Panc1 (cell line): ENCODE measurements around the gene BRAF. TPM values are rescaled to one million over a fixed set of nuclear protein-coding genes. Genes with fewer than 3 reads are reported as not detected.

ENCODE experiments used
- ATAC-seq: fragments of 200-7000 bp; cut with Tn5 transposase; 2 replicates; pipeline ENCODE4 v1.9.1; 2020; ENCODE audit warnings: mild to moderate bottlenecking, moderate library complexity
- BruUV-seq: library from RNA; stranded (reverse); fragments of 400-500 nt; replicated peaks from 2 replicates; lab custom pipeline; 2021; lab: Mats Ljungman, UMichigan
- CTCF ChIA-PET: fragments of 300-600 bp; sonication (Branson Sonifier 250); formaldehyde crosslinking; loops from one replicate; lab custom pipeline; 2022; ENCODE audit warnings: antibody characterized with exemption; lab: Charles Lee
- POLR2A ChIA-PET: fragments of 300-600 bp; sonication (Branson Sonifier 250); formaldehyde crosslinking; loops from one replicate; lab custom pipeline; 2022; ENCODE audit warnings: antibody characterized with exemption; lab: Charles Lee
- DNase-seq: peaks from one replicate; pipeline ENCODE4 v3.0.0-alpha.2; 2010; ENCODE audit warnings: low read depth, low spot score
- H3K27ac ChIP-seq: 2 replicates; pipeline ENCODE4 v1.5.1; 2011; ENCODE audit warnings: mild to moderate bottlenecking, low read length, inconsistent platforms
- H3K27me3 ChIP-seq: fragments of 200-500 bp; sonication (Bioruptor generic); 2 replicates; pipeline ENCODE4 v1.6.0; 2014; ENCODE audit warnings: low read length, inconsistent platforms; ENCODE audit not compliant: control insufficient read depth, insufficient read depth
- H3K36me3 ChIP-seq: fragments of 200-500 bp; sonication (Bioruptor generic); 2 replicates; pipeline ENCODE4 v1.5.1; 2014; ENCODE audit warnings: inconsistent platforms, mild to moderate bottlenecking, low read length, moderate library complexity; ENCODE audit not compliant: control insufficient read depth, insufficient read depth
- H3K4me1 ChIP-seq: 2 replicates; pipeline ENCODE4 v1.5.1; 2011; ENCODE audit warnings: inconsistent platforms, mild to moderate bottlenecking, low read length, moderate library complexity; ENCODE audit not compliant: control insufficient read depth, insufficient read depth
- H3K4me3 ChIP-seq, 2 experiments: 2 replicates each; pipeline ENCODE4 v1.5.1; 2011 to 2012; ENCODE audit warnings: low read depth in 2 of 2, low read length in 2 of 2, mild to moderate bottlenecking in 2 of 2, inconsistent platforms in 1 of 2, moderate library complexity in 1 of 2
- H3K9me3 ChIP-seq: fragments of 200-500 bp; sonication (Bioruptor generic); 2 replicates; pipeline ENCODE4 v1.5.1; 2014; ENCODE audit warnings: low read depth, mild to moderate bottlenecking, inconsistent platforms, low read length, moderate library complexity; ENCODE audit not compliant: control insufficient read depth, insufficient read depth
- POLR2AphosphoS5 ChIP-seq: IDR thresholded peaks from 2 replicates; pipeline ENCODE4 v1.6.1; 2012; ENCODE audit warnings: mild to moderate bottlenecking, low read depth, low read length, moderate library complexity
- SIN3A ChIP-seq: IDR thresholded peaks from 2 replicates; pipeline ENCODE4 v1.6.1; 2012; ENCODE audit warnings: low read depth, mild to moderate bottlenecking, low read length, moderate library complexity, borderline replicate concordance; ENCODE audit not compliant: insufficient read depth
- TCF7L2 ChIP-seq: IDR thresholded peaks from 2 replicates; pipeline ENCODE4 v1.6.1; 2011; ENCODE audit warnings: mild to moderate bottlenecking, low read depth, low read length, inconsistent platforms
- in situ Hi-C: cut with HindIII; loops from 2 replicates; pipeline ENCODE4 v1.10.0; 2016; ENCODE audit warnings: low sequenced_read_pairs, low pct_unique_long_range_greater_than_20kb
- intact Hi-C: fragments of 100-400 bp; cut with micrococcal nuclease; formaldehyde crosslinking; loops from one replicate; pipeline ENCODE4 v1.10.0; 2022; ENCODE audit not compliant: unreplicated experiment
- total RNA-seq: library from RNA; stranded (reverse); gene quantifications from one replicate; pipeline ENCODE4 v1.2.1, GENCODE V29; 2021; ENCODE audit not compliant: unreplicated experiment
- TF ChIP-seq, protein P1 (sequence below), 2 experiments: IDR thresholded peaks; 2 replicates each; pipeline ENCODE4 v1.6.1; 2011 to 2012; ENCODE audit warnings: low read depth in 2 of 2, control low read depth in 1 of 2, low read length in 1 of 2, mild to moderate bottlenecking in 1 of 2, moderate library complexity in 1 of 2; ENCODE audit not compliant: insufficient read depth in 1 of 2
- TF ChIP-seq, protein P2 (sequence below): fragments of 450-650 bp; IDR thresholded peaks from 2 replicates; pipeline ENCODE4 v1.5.1; 2017; ENCODE audit warnings: mild to moderate bottlenecking

Gene BRAF
- total RNA-seq, 1 experiment from 2014 or later, result 26.3 TPM

DNA sequence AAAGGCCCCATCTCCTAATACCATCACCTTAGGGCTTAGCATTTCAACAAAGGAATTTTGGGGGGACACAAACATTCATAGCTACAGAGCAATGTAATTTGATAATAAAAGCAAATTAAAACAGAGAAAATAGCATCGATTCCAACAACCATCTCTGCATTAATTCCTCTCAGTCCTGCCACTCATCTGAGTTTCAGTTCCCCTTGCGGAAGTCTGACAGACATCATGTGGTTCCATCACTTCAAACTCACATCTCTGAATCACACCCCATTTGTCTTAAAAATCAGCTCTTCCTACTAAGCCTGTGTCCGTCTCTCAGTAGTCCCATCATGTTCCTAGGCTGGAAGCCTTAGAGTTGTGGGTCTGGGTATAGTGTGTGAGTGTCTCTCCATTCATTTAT is 248.4 kb downstream of the BRAF start:
- no peaks in the 10 kb centered on the region for H3K27me3 ChIP-seq
- TF ChIP-seq SIN3A (no peak), TCF7L2 (no peak), POLR2AphosphoS5 (no peak)
- TF ChIP-seq, protein P1, sequence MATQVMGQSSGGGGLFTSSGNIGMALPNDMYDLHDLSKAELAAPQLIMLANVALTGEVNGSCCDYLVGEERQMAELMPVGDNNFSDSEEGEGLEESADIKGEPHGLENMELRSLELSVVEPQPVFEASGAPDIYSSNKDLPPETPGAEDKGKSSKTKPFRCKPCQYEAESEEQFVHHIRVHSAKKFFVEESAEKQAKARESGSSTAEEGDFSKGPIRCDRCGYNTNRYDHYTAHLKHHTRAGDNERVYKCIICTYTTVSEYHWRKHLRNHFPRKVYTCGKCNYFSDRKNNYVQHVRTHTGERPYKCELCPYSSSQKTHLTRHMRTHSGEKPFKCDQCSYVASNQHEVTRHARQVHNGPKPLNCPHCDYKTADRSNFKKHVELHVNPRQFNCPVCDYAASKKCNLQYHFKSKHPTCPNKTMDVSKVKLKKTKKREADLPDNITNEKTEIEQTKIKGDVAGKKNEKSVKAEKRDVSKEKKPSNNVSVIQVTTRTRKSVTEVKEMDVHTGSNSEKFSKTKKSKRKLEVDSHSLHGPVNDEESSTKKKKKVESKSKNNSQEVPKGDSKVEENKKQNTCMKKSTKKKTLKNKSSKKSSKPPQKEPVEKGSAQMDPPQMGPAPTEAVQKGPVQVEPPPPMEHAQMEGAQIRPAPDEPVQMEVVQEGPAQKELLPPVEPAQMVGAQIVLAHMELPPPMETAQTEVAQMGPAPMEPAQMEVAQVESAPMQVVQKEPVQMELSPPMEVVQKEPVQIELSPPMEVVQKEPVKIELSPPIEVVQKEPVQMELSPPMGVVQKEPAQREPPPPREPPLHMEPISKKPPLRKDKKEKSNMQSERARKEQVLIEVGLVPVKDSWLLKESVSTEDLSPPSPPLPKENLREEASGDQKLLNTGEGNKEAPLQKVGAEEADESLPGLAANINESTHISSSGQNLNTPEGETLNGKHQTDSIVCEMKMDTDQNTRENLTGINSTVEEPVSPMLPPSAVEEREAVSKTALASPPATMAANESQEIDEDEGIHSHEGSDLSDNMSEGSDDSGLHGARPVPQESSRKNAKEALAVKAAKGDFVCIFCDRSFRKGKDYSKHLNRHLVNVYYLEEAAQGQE (IDR thresholded peaks at IDR 0.05; ENCODE audit: insufficient read depth in 1 of 2, low read depth in 2 of 2, low read length in 1 of 2), result no peak
- TF ChIP-seq, protein P2, sequence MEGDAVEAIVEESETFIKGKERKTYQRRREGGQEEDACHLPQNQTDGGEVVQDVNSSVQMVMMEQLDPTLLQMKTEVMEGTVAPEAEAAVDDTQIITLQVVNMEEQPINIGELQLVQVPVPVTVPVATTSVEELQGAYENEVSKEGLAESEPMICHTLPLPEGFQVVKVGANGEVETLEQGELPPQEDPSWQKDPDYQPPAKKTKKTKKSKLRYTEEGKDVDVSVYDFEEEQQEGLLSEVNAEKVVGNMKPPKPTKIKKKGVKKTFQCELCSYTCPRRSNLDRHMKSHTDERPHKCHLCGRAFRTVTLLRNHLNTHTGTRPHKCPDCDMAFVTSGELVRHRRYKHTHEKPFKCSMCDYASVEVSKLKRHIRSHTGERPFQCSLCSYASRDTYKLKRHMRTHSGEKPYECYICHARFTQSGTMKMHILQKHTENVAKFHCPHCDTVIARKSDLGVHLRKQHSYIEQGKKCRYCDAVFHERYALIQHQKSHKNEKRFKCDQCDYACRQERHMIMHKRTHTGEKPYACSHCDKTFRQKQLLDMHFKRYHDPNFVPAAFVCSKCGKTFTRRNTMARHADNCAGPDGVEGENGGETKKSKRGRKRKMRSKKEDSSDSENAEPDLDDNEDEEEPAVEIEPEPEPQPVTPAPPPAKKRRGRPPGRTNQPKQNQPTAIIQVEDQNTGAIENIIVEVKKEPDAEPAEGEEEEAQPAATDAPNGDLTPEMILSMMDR, result no peak
- no peaks in the 10 kb centered on the region; the same call in 1 of the 2 replicates for H3K4me1 ChIP-seq
- DNase-seq, result no peak
- no peak overlapping the region for H3K27ac ChIP-seq
- H3K9me3 ChIP-seq, result no peaks in the 10 kb centered on the region
- ChIA-PET POLR2A (no interaction called here), CTCF (interaction anchor here (1.5 kb wide), 1 partner anchor 307 kb away, joined by 4 read pairs; no protein-coding TSS in a partner anchor)
- BruUV-seq, result no TSS peak
- H3K4me3 ChIP-seq, result no peak overlapping the region
- in situ Hi-C loops (no loop called here), intact Hi-C loops (loop anchor here (10.0 kb wide), 1 partner anchor 308 kb away; no protein-coding TSS in a partner anchor)
- no peak for ATAC-seq
- H3K36me3 ChIP-seq, result no peaks in the 10 kb centered on the region

DNA sequence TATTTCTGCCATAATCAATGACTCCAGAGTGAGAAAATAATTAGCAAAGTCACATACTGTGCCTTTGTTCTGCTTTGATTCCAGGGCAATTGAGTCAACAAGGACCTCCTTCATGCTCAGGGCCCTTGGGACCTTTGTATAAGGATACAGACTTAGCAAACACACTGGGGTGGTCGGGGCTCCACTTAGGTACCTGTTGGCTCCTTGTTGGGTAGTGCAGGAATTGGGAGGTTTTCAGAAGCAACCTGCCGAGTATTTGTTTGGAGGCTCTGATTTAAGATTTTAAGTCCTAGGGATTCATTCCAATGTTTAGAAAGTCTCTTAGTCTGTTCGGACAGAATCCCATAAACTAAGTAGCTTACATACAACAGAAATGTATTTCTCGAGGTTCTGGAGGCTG is 249.0 kb downstream of the BRAF start:
- in situ Hi-C loops (no loop called here), intact Hi-C loops (loop anchor here (10.0 kb wide), 1 partner anchor 309 kb away; no protein-coding TSS in a partner anchor)
- ATAC-seq (no peak), DNase-seq (no peak)
- H3K36me3 ChIP-seq, result no peaks in the 10 kb centered on the region
- H3K4me1 ChIP-seq, result no peaks in the 10 kb centered on the region; the same call in 1 of the 2 replicates
- TF ChIP-seq, protein P2, result no peak
- TF ChIP-seq SIN3A, result no peak
- TF ChIP-seq TCF7L2, result no peak
- TF ChIP-seq POLR2AphosphoS5, result no peak
- TF ChIP-seq, protein P1 (IDR thresholded peaks at IDR 0.05; ENCODE audit: insufficient read depth in 1 of 2, low read depth in 2 of 2, low read length in 1 of 2), result no peak
- POLR2A ChIA-PET, result no interaction called here
- no peak overlapping the region for H3K4me3 ChIP-seq
- no peak overlapping the region for H3K27ac ChIP-seq
- no TSS peak for BruUV-seq
- H3K9me3 ChIP-seq, result no peaks in the 10 kb centered on the region
- H3K27me3 ChIP-seq, result no peaks in the 10 kb centered on the region
- CTCF ChIA-PET, result interaction anchor here (1.5 kb wide), 1 partner anchor 308 kb away, joined by 4 read pairs; no protein-coding TSS in a partner anchor
